H1 (cell line): Measurements from ENCODE around the gene GALNTL6. TPM values are rescaled to one million over a fixed set of nuclear protein-coding genes. Genes with fewer than 3 reads are reported as not detected.

ENCODE experiments used
- CTCF ChIA-PET: fragments of 300-600 bp; sonication (Branson Sonifier 250); formaldehyde crosslinking; loops from one replicate; lab custom pipeline; 2021; ENCODE audit not compliant: partially characterized antibody; lab: Charles Lee
- POLR2A ChIA-PET: fragments of 300-600 bp; sonication (Branson Sonifier 250); formaldehyde crosslinking; loops from one replicate; lab custom pipeline; 2021; ENCODE audit warnings: inconsistent platforms; ENCODE audit not compliant: partially characterized antibody; lab: Charles Lee
- DNase-seq, 2 experiments: peaks; one replicate each; pipeline versions ENCODE4 v3.0.0 to v3.0.0-alpha.2; 2010 to 2022; ENCODE audit warnings: low spot score in 2 of 2, low read depth in 1 of 2, mixed read lengths in 1 of 2
- FAIRE-seq: peaks from 2 replicates; lab custom pipeline; 2011; peaks lifted over from hg19 to GRCh38; lab: Jason Lieb, UNC
- H2AFZ ChIP-seq: 2 replicates; pipeline ENCODE4 v1.8.1; 2012; ENCODE audit warnings: low read length, inconsistent platforms
- H2AK5ac ChIP-seq: 2 replicates; pipeline ENCODE4 v1.6.1; 2013; ENCODE audit warnings: low read depth, low read length
- H2BK120ac ChIP-seq: replicated peaks from 2 replicates; pipeline ENCODE3; 2013; ENCODE audit warnings: low read depth, low read length, inconsistent platforms
- H2BK12ac ChIP-seq: 2 replicates; pipeline ENCODE4 v1.6.1; 2013; ENCODE audit warnings: low read depth, low read length
- H2BK15ac ChIP-seq: 2 replicates; pipeline ENCODE4 v1.6.1; 2013; ENCODE audit warnings: low read length
- H2BK20ac ChIP-seq: 2 replicates; pipeline ENCODE4 v1.6.1; 2013; ENCODE audit warnings: low read length
- H2BK5ac ChIP-seq: 2 replicates; pipeline ENCODE4 v1.6.1; 2013; ENCODE audit warnings: low read depth, low read length
- H3K14ac ChIP-seq: 2 replicates; pipeline ENCODE4 v1.6.1; 2013; ENCODE audit warnings: inconsistent platforms; ENCODE audit not compliant: insufficient read length
- H3K18ac ChIP-seq: 2 replicates; pipeline ENCODE4 v1.6.1; 2013; ENCODE audit warnings: low read length; ENCODE audit errors: extremely low read depth
- H3K23ac ChIP-seq: 2 replicates; pipeline ENCODE4 v1.6.1; 2013; ENCODE audit warnings: inconsistent platforms; ENCODE audit not compliant: insufficient read length
- H3K23me2 ChIP-seq: 2 replicates; pipeline ENCODE4 v1.6.1; 2013; ENCODE audit warnings: low read depth, low read length
- H3K27ac ChIP-seq: 2 replicates; pipeline ENCODE4 v1.6.1; 2011; ENCODE audit warnings: low read depth, low read length, inconsistent platforms
- H3K27me3 ChIP-seq, 4 experiments: replicated peaks in 1 of 4; 1 replicate in 1 of 4; 2 replicates in 3 of 4; pipeline versions ENCODE4 v1.6.1 to v1.8.1; 2011 to 2013; ENCODE audit warnings: low read length in 3 of 4, mild to moderate bottlenecking in 3 of 4, inconsistent platforms in 2 of 4, mixed read lengths in 2 of 4, moderate library complexity in 1 of 4; ENCODE audit not compliant: control insufficient read depth in 3 of 4, insufficient read depth in 3 of 4; ENCODE audit errors: extremely low read depth in 1 of 4
- H3K36me3 ChIP-seq, 4 experiments: 2 replicates each; pipeline versions ENCODE4 v1.6.1 to v1.8.1; 2011 to 2013; ENCODE audit warnings: mild to moderate bottlenecking in 4 of 4, low read length in 3 of 4, moderate library complexity in 2 of 4, control low read depth in 1 of 4, inconsistent platforms in 1 of 4; ENCODE audit not compliant: insufficient read depth in 4 of 4, control insufficient read depth in 2 of 4
- H3K4ac ChIP-seq: replicated peaks from 2 replicates; pipeline ENCODE3; 2013; ENCODE audit warnings: low read length, low read depth, mixed read lengths, inconsistent platforms; ENCODE audit not compliant: insufficient read length
- H3K4me1 ChIP-seq, 4 experiments: replicated peaks in 1 of 4; 1 replicate in 1 of 4; 2 replicates in 3 of 4; pipeline versions ENCODE4 v1.6.1 to v1.8.1; 2011 to 2013; ENCODE audit warnings: low read length in 3 of 4, inconsistent platforms in 2 of 4, mixed read lengths in 1 of 4; ENCODE audit not compliant: insufficient read depth in 4 of 4, control insufficient read depth in 3 of 4
- H3K4me2 ChIP-seq, 2 experiments: 2 replicates each; pipeline versions ENCODE4 v1.6.1 to v1.8.1; 2011 to 2013; ENCODE audit warnings: low read depth in 2 of 2, low read length in 2 of 2, control low read depth in 1 of 2, inconsistent platforms in 1 of 2, mild to moderate bottlenecking in 1 of 2; ENCODE audit not compliant: insufficient read depth in 1 of 2
- H3K4me3 ChIP-seq, 4 experiments: fragments of 200-600, 300-600 bp in 1 of 4; sonication (generic), shearing (Covaris generic), sonication (Bioruptor Twin) in 1 of 4; 2 replicates each; pipeline versions ENCODE4 v1.5.1 to v1.8.1; 2011 to 2016; ENCODE audit warnings: low read length in 4 of 4, low read depth in 3 of 4, control low read depth in 2 of 4, inconsistent platforms in 2 of 4, mild to moderate bottlenecking in 2 of 4, mixed read lengths in 1 of 4, moderate library complexity in 1 of 4; ENCODE audit not compliant: insufficient read depth in 2 of 4; ENCODE audit errors: extremely low read depth in 1 of 4
- H3K56ac ChIP-seq: replicated peaks from 2 replicates; pipeline ENCODE3; 2013; ENCODE audit warnings: low read depth, mild to moderate bottlenecking, mixed read lengths, low read length, inconsistent platforms; ENCODE audit not compliant: insufficient read length
- H3K79me1 ChIP-seq: 2 replicates; pipeline ENCODE4 v1.6.1; 2013; ENCODE audit warnings: low read depth, low read length, control low read depth
- H3K79me2 ChIP-seq, 2 experiments: 2 replicates each; pipeline versions ENCODE4 v1.6.1 to v1.8.1; 2012 to 2013; ENCODE audit warnings: low read length in 2 of 2, mild to moderate bottlenecking in 2 of 2, inconsistent platforms in 1 of 2; ENCODE audit not compliant: insufficient read depth in 2 of 2, control insufficient read depth in 1 of 2
- H3K9ac ChIP-seq, 4 experiments: replicated peaks in 1 of 4; 1 replicate in 1 of 4; 2 replicates in 3 of 4; pipeline versions ENCODE4 v1.6.1 to v1.8.1; 2011 to 2013; ENCODE audit warnings: low read depth in 3 of 4, low read length in 3 of 4, control low read depth in 2 of 4, mild to moderate bottlenecking in 2 of 4, moderate library complexity in 2 of 4, inconsistent platforms in 1 of 4; ENCODE audit errors: extremely low read depth in 1 of 4
- H3K9me3 ChIP-seq, 2 experiments: 2 replicates each; pipeline versions ENCODE4 v1.6.1 to v1.8.1; 2012 to 2013; ENCODE audit warnings: mild to moderate bottlenecking in 2 of 2, moderate library complexity in 2 of 2, control low read depth in 1 of 2, inconsistent platforms in 1 of 2, low read depth in 1 of 2, low read length in 1 of 2, mixed read lengths in 1 of 2; ENCODE audit not compliant: insufficient read depth in 2 of 2
- H4K20me1 ChIP-seq, 2 experiments: replicated peaks in 1 of 2; 2 replicates each; pipeline versions ENCODE3 to v1.8.1; 2011 to 2013; ENCODE audit warnings: inconsistent platforms in 2 of 2, low read length in 2 of 2, mild to moderate bottlenecking in 1 of 2; ENCODE audit not compliant: insufficient read depth in 2 of 2, control insufficient read depth in 1 of 2
- H4K5ac ChIP-seq: 2 replicates; pipeline ENCODE4 v1.6.1; 2013; ENCODE audit warnings: low read length, low read depth, mixed read lengths, inconsistent platforms; ENCODE audit not compliant: insufficient read length
- H4K8ac ChIP-seq: 2 replicates; pipeline ENCODE4 v1.8.0; 2013; ENCODE audit warnings: mild to moderate bottlenecking, moderate library complexity, low read length, inconsistent platforms; ENCODE audit not compliant: insufficient read depth; ENCODE audit errors: extremely low read depth
- H4K91ac ChIP-seq: replicated peaks from 2 replicates; pipeline ENCODE3; 2013; ENCODE audit warnings: low read length, mixed read lengths, inconsistent platforms; ENCODE audit not compliant: insufficient read length
- ASH2L ChIP-seq: fragments of 200-600, 300-600 bp; sonication (generic); IDR thresholded peaks from one replicate; pipeline ENCODE4 v1.7.1; 2017; ENCODE audit warnings: low read length
- BACH1 ChIP-seq: IDR thresholded peaks from 2 replicates; pipeline ENCODE4 v1.6.1; 2012; ENCODE audit warnings: low read length, improper control_type of control experiment
- FOSL1 ChIP-seq: IDR thresholded peaks from 2 replicates; pipeline ENCODE4 v1.6.1; 2011; ENCODE audit warnings: mild to moderate bottlenecking, low read depth, low read length, moderate library complexity; ENCODE audit not compliant: insufficient read depth
- GABPA ChIP-seq: IDR thresholded peaks from 2 replicates; pipeline ENCODE4 v1.6.1; 2011; ENCODE audit warnings: mild to moderate bottlenecking, low read length, moderate library complexity, borderline replicate concordance; ENCODE audit not compliant: insufficient read depth
- HDAC6 ChIP-seq: IDR thresholded peaks from one replicate; pipeline ENCODE4 v1.7.1; 2012; ENCODE audit warnings: low read depth, mild to moderate bottlenecking, inconsistent platforms, low read length, moderate library complexity
- JUN ChIP-seq: IDR thresholded peaks from 2 replicates; pipeline ENCODE4 v1.6.1; 2011; ENCODE audit warnings: low read depth, mild to moderate bottlenecking, improper control_type of control experiment, low read length
- MAFK ChIP-seq: IDR thresholded peaks from 2 replicates; pipeline ENCODE4 v1.6.1; 2012; ENCODE audit warnings: low read depth, mild to moderate bottlenecking, improper control_type of control experiment, low read length
- NANOG ChIP-seq: IDR thresholded peaks from 2 replicates; pipeline ENCODE4 v1.6.1; 2011; ENCODE audit warnings: low read length, low read depth, mild to moderate bottlenecking, inconsistent platforms; ENCODE audit not compliant: insufficient read depth, poor library complexity, severe bottlenecking
- SAP30 ChIP-seq: fragments of 300-600 bp; sonication (generic); IDR thresholded peaks from 2 replicates; pipeline ENCODE4 v1.7.1; 2012; ENCODE audit warnings: low read length, moderate library complexity, mild to moderate bottlenecking, inconsistent platforms; ENCODE audit not compliant: insufficient read depth, insufficient replicate concordance
- SIRT6 ChIP-seq: IDR thresholded peaks from one replicate; pipeline ENCODE4 v1.7.1; 2012; ENCODE audit warnings: low read length, inconsistent platforms
- TAF1 ChIP-seq: IDR thresholded peaks from 2 replicates; pipeline ENCODE4 v1.6.1; 2011; ENCODE audit warnings: mild to moderate bottlenecking, low read depth, low read length
- TBP ChIP-seq: IDR thresholded peaks from 2 replicates; pipeline ENCODE4 v1.6.1; 2011; ENCODE audit warnings: low read depth, low read length, improper control_type of control experiment
- WGBS, 2 experiments: shearing (Covaris generic) in 1 of 2; methylation state at CpG; one replicate each; pipeline versions ENCODE4 v1.1.6 to v1.1.7; 2013 to 2015; ENCODE audit warnings: low lambda C conversion rate in 2 of 2, mixed read lengths in 2 of 2, inconsistent platforms in 1 of 2, low coverage in 1 of 2, missing lambda C conversion rate in 1 of 2; ENCODE audit not compliant: insufficient replicate concordance in 2 of 2, insufficient coverage in 1 of 2, insufficient read length in 1 of 2; ENCODE audit errors: extremely low coverage in 1 of 2, missing lambda C conversion rate in 1 of 2; 5-methylcytosine and 5-hydroxymethylcytosine counted together
- polyA plus RNA-seq, 7 experiments: library from polyadenylated mRNA; depleted of rRNA in 3 of 7; stranded (reverse) in 5 of 7; unstranded in 2 of 7; fragments of >200 nt in 5 of 7; fragments of 200-250 nt in 2 of 7; gene quantifications; 1 replicate in 5 of 7; 2 replicates in 1 of 7; 4 replicates in 1 of 7; pipeline versions ENCODE4 v1.2.1 to v1.2.3, GENCODE V29; 2011 to 2013; ENCODE audit warnings: missing spikeins in 2 of 7, mixed read lengths in 2 of 7
- total RNA-seq: library from RNA; stranded (reverse); fragmentation: NEBNext Ultra II Directional; extraction: Animal tissue kit (Norgen Biotek cat#: 25700); gene quantifications from 2 replicates; pipeline ENCODE4 v1.2.1, GENCODE V29; 2021

Gene GALNTL6
- total and polyA plus RNA-seq, 2 of the 8 experiments (the other 6 are each of a cell fraction or from before 2014, with no cell fraction given): 0.03 to 0.32 TPM

GRCh38 chr4:172985552-172985951 is 1172.3 kb downstream of the GALNTL6 start:
- ChIA-PET POLR2A (interaction anchor here (1.3 kb wide), 1 partner anchor 349 kb away, joined by 4 read pairs; the partner anchor contains the start of gene HMGB2), CTCF (interaction anchor here (1.0 kb wide), 1 partner anchor 88 kb away, joined by 3 read pairs; no protein-coding TSS in a partner anchor)
- H3K56ac ChIP-seq: no peak overlapping the region
- no peaks in the 10 kb centered on the region for H4K20me1 ChIP-seq
- H2BK15ac ChIP-seq: no peak overlapping the region; the same call in 1 of the 2 replicates
- no peak overlapping the region for H2BK5ac ChIP-seq
- H3K27ac ChIP-seq: no peak overlapping the region
- no peak overlapping the region for H2AFZ ChIP-seq
- no peak overlapping the region for H4K91ac ChIP-seq
- no peak for DNase-seq
- H3K14ac ChIP-seq: no peak overlapping the region
- H3K9me3 ChIP-seq: peaks cover 5 to 13% of the 10 kb centered on the region in 2 experiments; a peak in 2 of 4 replicates
- H4K8ac ChIP-seq: no peak overlapping the region
- peak; percentile 73 for TF ChIP-seq MAFK
- TF ChIP-seq GABPA: no peak
- no peak for TF ChIP-seq SAP30
- no peak for TF ChIP-seq FOSL1
- no peak for TF ChIP-seq SIRT6
- no peak for TF ChIP-seq ASH2L
- TF ChIP-seq BACH1: peak; percentile 53; the same call in 1 of the 2 replicates
- no peak for TF ChIP-seq TAF1
- TF ChIP-seq JUN: no peak
- TF ChIP-seq HDAC6: no peak
- no peak for TF ChIP-seq TBP
- no peak for TF ChIP-seq NANOG
- no peak overlapping the region for H3K23ac ChIP-seq
- no peaks in the 10 kb centered on the region for H3K23me2 ChIP-seq
- no peak overlapping the region for H4K5ac ChIP-seq
- no peak overlapping the region for H2BK12ac ChIP-seq
- H3K27me3 ChIP-seq: no peaks in the 10 kb centered on the region; a peak in 1 of 7 replicates
- H3K4me3 ChIP-seq: no peak overlapping the region
- FAIRE-seq: no peak
- H2AK5ac ChIP-seq: no peak overlapping the region
- 0 out of 2 replicates have a peak overlapping the region, but pooled peaks have one; percentile 16 for H2BK20ac ChIP-seq
- no peak overlapping the region for H3K9ac ChIP-seq
- H3K36me3 ChIP-seq: no peaks in the 10 kb centered on the region
- no peaks in the 10 kb centered on the region for H3K79me1 ChIP-seq
- no peak overlapping the region for H3K4me2 ChIP-seq
- 0 out of 2 replicates have a peak overlapping the region, but pooled peaks have one; percentile 22 for H3K18ac ChIP-seq
- no peak overlapping the region for H2BK120ac ChIP-seq
- peaks cover 0 to 3% (median under 1%) of the 10 kb centered on the region in 4 experiments; a peak in 2 of 7 replicates for H3K4me1 ChIP-seq
- no peaks in the 10 kb centered on the region for H3K79me2 ChIP-seq
- WGBS, 2 experiments: 80% methylated on average over 2 of the region's 2 CpGs; no CpG with 5 or more reads in 1 of the 2 experiments
- no peak overlapping the region for H3K4ac ChIP-seq
